Measurements from ENCODE around the gene PCCA.

PCCA gene

DNA sequence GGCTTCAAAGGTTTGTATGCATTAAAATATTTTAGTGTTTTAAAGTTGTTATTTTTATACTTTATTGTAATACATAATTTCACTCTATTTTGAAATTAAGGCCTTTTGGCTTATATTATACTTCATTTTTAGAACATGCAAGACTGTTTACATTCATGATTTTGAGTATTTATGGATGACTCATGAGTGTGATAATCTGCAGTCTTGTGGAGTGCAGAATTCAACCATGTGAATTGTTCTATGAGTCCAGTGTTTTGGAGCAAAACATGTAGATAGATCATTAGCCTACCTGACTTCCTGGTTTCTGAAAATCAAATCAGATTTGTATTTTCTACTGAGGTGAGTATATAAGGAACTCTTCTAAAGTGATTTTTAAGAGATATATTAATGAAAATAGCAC, 241.8 kb downstream of the PCCA start:
- Histone ChIP-seq H3K4me2 (ENCODE audit: low read length) (no peak overlapping the region), H3K4me1 (ENCODE audit: insufficient read depth, low read length, severe bottlenecking) (no peaks in the 10 kb centered on the region), H3K4me3 (ENCODE audit: low read depth, low read length, poor library complexity, severe bottlenecking) (no peak overlapping the region), H4K20me1 (ENCODE audit: insufficient read depth, low read length) (no peaks in the 10 kb centered on the region), H2AFZ (ENCODE audit: low read length) (no peak overlapping the region), H3K9ac (ENCODE audit: low read length) (no peak overlapping the region), H3K9me2 (ENCODE audit: low read depth, low read length) (no peaks in the 10 kb centered on the region), H3K79me2 (ENCODE audit: insufficient read depth, low read length) (no peaks in the 10 kb centered on the region), H3K36me3 (ENCODE audit: insufficient read depth, low read length) (no peaks in the 10 kb centered on the region), H3K27me3 (ENCODE audit: insufficient read depth, low read length) (no peaks in the 10 kb centered on the region), H3K27ac (ENCODE audit: low read depth, low read length, poor library complexity, severe bottlenecking) (no peak overlapping the region), H3F3A (ENCODE audit: insufficient read depth, low read length) (no peaks in the 10 kb centered on the region), H3K9me3 (ENCODE audit: low read length) (peaks cover 6% of the 10 kb centered on the region; the same call in 1 of the 2 replicates)
- TF ChIP-seq EZH2 (IDR thresholded peaks at IDR 0.05; ENCODE audit: borderline replicate concordance, low read length): no peak
- TF ChIP-seq, protein P1, sequence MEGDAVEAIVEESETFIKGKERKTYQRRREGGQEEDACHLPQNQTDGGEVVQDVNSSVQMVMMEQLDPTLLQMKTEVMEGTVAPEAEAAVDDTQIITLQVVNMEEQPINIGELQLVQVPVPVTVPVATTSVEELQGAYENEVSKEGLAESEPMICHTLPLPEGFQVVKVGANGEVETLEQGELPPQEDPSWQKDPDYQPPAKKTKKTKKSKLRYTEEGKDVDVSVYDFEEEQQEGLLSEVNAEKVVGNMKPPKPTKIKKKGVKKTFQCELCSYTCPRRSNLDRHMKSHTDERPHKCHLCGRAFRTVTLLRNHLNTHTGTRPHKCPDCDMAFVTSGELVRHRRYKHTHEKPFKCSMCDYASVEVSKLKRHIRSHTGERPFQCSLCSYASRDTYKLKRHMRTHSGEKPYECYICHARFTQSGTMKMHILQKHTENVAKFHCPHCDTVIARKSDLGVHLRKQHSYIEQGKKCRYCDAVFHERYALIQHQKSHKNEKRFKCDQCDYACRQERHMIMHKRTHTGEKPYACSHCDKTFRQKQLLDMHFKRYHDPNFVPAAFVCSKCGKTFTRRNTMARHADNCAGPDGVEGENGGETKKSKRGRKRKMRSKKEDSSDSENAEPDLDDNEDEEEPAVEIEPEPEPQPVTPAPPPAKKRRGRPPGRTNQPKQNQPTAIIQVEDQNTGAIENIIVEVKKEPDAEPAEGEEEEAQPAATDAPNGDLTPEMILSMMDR (IDR thresholded peaks at IDR 0.05; ENCODE audit: low read length): no peak

DNA sequence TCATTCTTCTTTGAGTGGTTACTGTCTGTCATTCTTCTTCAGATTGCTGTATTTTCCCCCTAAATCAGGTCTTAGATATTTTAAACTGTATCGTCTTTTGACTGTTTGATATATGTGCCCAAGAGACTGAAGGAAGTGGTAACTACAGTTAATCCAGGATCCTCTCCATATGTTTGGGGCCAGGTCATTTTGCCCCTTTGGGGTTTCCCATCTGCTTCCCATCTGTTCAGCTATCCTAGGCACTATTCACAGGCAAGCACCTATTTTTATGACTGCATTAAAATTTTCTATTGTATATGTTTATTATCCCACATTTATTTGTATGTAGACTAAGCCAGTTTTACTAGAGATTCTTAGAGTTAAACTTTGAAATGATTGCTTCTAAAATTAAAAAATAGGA, 244.2 kb downstream of the PCCA start:
- no peaks in the 10 kb centered on the region for H3F3A ChIP-seq (ENCODE audit: insufficient read depth, low read length)
- H3K4me2 ChIP-seq (ENCODE audit: low read length): no peak overlapping the region
- no peaks in the 10 kb centered on the region for H3K9me2 ChIP-seq (ENCODE audit: low read depth, low read length)
- H2AFZ ChIP-seq (ENCODE audit: low read length): no peak overlapping the region
- H3K4me1 ChIP-seq (ENCODE audit: insufficient read depth, low read length, severe bottlenecking): no peaks in the 10 kb centered on the region
- no peaks in the 10 kb centered on the region for H3K36me3 ChIP-seq (ENCODE audit: insufficient read depth, low read length)
- TF ChIP-seq EZH2 (IDR thresholded peaks at IDR 0.05; ENCODE audit: borderline replicate concordance, low read length): no peak
- TF ChIP-seq, protein P1 (IDR thresholded peaks at IDR 0.05; ENCODE audit: low read length): no peak
- H3K27ac ChIP-seq (ENCODE audit: low read depth, low read length, poor library complexity, severe bottlenecking): no peak overlapping the region
- no peaks in the 10 kb centered on the region for H3K27me3 ChIP-seq (ENCODE audit: insufficient read depth, low read length)
- no peak overlapping the region for H3K4me3 ChIP-seq (ENCODE audit: low read depth, low read length, poor library complexity, severe bottlenecking)
- no peaks in the 10 kb centered on the region for H3K79me2 ChIP-seq (ENCODE audit: insufficient read depth, low read length)
- peaks cover 6% of the 10 kb centered on the region; the same call in 1 of the 2 replicates for H3K9me3 ChIP-seq (ENCODE audit: low read length)
- no peaks in the 10 kb centered on the region for H4K20me1 ChIP-seq (ENCODE audit: insufficient read depth, low read length)
- no peak overlapping the region for H3K9ac ChIP-seq (ENCODE audit: low read length)

DNA sequence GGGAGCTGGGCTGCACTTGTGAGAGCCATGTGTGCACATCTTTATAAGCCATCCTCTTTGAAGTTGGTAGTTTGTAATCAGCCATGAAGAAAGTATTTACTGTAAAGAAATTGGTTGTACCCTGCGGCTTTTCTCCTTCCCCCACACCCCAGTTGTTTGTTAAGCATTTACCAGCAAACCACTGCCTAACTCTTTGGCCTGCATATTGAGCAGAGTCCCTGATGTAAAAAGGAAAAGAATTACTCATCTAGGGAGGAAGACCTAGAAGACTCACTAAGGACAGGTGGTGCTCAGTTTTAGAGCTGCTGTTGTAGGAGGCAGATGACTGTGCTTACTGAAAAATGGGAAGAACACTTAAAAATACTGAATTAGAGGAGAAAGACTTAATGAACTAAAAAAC, 245.3 kb downstream of the PCCA start:
- H3K27ac ChIP-seq (ENCODE audit: low read depth, low read length, poor library complexity, severe bottlenecking): no peak overlapping the region
- TF ChIP-seq EZH2 (IDR thresholded peaks at IDR 0.05; ENCODE audit: borderline replicate concordance, low read length): no peak
- TF ChIP-seq, protein P1 (IDR thresholded peaks at IDR 0.05; ENCODE audit: low read length): no peak
- no peaks in the 10 kb centered on the region for H3K9me2 ChIP-seq (ENCODE audit: low read depth, low read length)
- H3K79me2 ChIP-seq (ENCODE audit: insufficient read depth, low read length): no peaks in the 10 kb centered on the region
- no peak overlapping the region for H3K9ac ChIP-seq (ENCODE audit: low read length)
- no peak overlapping the region for H2AFZ ChIP-seq (ENCODE audit: low read length)
- no peaks in the 10 kb centered on the region for H3K4me1 ChIP-seq (ENCODE audit: insufficient read depth, low read length, severe bottlenecking)
- H3K9me3 ChIP-seq (ENCODE audit: low read length): peaks cover 6% of the 10 kb centered on the region; the same call in 1 of the 2 replicates
- no peaks in the 10 kb centered on the region for H3F3A ChIP-seq (ENCODE audit: insufficient read depth, low read length)
- H3K4me3 ChIP-seq (ENCODE audit: low read depth, low read length, poor library complexity, severe bottlenecking): no peak overlapping the region
- no peaks in the 10 kb centered on the region for H3K27me3 ChIP-seq (ENCODE audit: insufficient read depth, low read length)
- no peaks in the 10 kb centered on the region for H3K36me3 ChIP-seq (ENCODE audit: insufficient read depth, low read length)
- H4K20me1 ChIP-seq (ENCODE audit: insufficient read depth, low read length): no peaks in the 10 kb centered on the region
- H3K4me2 ChIP-seq (ENCODE audit: low read length): no peak overlapping the region

Data from OCI-LY1 (cell line).